Body of pancreas (tissue), 4 donors: ENCODE data around the gene LDAH. TPM values are rescaled to one million over a fixed set of nuclear protein-coding genes. Genes with fewer than 3 reads are reported as not detected.

Experiments used
- ATAC-seq: fragments of 150-250 bp; one replicate; pipeline ENCODE4 v1.9.1; 2016
- DNase-seq, 4 donors: peaks; one replicate each; pipeline ENCODE4 v3.0.0-alpha.2; 2019
- H3K27ac ChIP-seq, 4 donors: fragments of 200-600 bp; sonication (generic); 1 replicate in 3 of 4; 2 replicates in 1 of 4; pipeline versions ENCODE4 v1.5.1 to v1.6.1; 2016 to 2019; ENCODE audit warnings: mild to moderate bottlenecking in 1 of 4, mixed read lengths in 1 of 4, moderate library complexity in 1 of 4
- H3K27me3 ChIP-seq, 2 donors: fragments of 200-600 bp; sonication (generic); one replicate each; pipeline ENCODE4 v1.6.0; 2016; ENCODE audit warnings: mild to moderate bottlenecking in 1 of 2
- H3K36me3 ChIP-seq, 2 donors: fragments of 200-600 bp; sonication (generic); replicated peaks in 1 of 2; 2 replicates each; pipeline ENCODE4 v1.5.1; 2016; ENCODE audit warnings: low read depth in 2 of 2; ENCODE audit not compliant: insufficient read depth in 1 of 2
- H3K4me1 ChIP-seq: fragments of 200-600 bp; sonication (generic); one replicate; pipeline ENCODE4 v1.6.0; 2016
- H3K4me3 ChIP-seq, 2 donors: fragments of 200-600 bp; sonication (generic); 1 replicate in 1 of 2; 2 replicates in 1 of 2; pipeline ENCODE4 v1.5.1; 2016 to 2019
- H3K9me3 ChIP-seq, 3 donors: fragments of 200-600 bp; sonication (generic); 1 replicate in 2 of 3; 2 replicates in 1 of 3; pipeline ENCODE4 v1.5.1; 2016
- POLR2A ChIP-seq, 3 donors: fragments of 450-650 bp; IDR thresholded peaks; one replicate each; pipeline ENCODE4 v1.6.1; 2016; ENCODE audit warnings: antibody characterized with exemption in 3 of 3, mild to moderate bottlenecking in 2 of 3
- WGBS, 2 donors: methylation state at CpG; one replicate each; pipeline ENCODE4 v1.1.5; 2017; 5-methylcytosine and 5-hydroxymethylcytosine counted together
- intact Hi-C: fragments of 100-400 bp; cut with DNase I; formaldehyde crosslinking; loops from one replicate; pipeline ENCODE4 v1.15.1; 2023
- total RNA-seq, 2 donors: library from RNA; depleted of rRNA; stranded (reverse); fragments of >200 nt; gene quantifications; one replicate each; pipeline ENCODE4 v1.1.0, GENCODE V29; 2016
- TF ChIP-seq, protein P1 (sequence below), 7 experiments: fragments of 450-650 bp in 4 of 7; fragments of 200-600 bp in 3 of 7; sonication (generic) in 3 of 7; IDR thresholded peaks; one replicate each; pipeline ENCODE4 v1.5.1; 2016 to 2019; ENCODE audit warnings: antibody characterized with exemption in 7 of 7

The LDAH gene
- total RNA-seq, 2 donors from 2014 or later: 6.9 to 10.6 TPM

DNA sequence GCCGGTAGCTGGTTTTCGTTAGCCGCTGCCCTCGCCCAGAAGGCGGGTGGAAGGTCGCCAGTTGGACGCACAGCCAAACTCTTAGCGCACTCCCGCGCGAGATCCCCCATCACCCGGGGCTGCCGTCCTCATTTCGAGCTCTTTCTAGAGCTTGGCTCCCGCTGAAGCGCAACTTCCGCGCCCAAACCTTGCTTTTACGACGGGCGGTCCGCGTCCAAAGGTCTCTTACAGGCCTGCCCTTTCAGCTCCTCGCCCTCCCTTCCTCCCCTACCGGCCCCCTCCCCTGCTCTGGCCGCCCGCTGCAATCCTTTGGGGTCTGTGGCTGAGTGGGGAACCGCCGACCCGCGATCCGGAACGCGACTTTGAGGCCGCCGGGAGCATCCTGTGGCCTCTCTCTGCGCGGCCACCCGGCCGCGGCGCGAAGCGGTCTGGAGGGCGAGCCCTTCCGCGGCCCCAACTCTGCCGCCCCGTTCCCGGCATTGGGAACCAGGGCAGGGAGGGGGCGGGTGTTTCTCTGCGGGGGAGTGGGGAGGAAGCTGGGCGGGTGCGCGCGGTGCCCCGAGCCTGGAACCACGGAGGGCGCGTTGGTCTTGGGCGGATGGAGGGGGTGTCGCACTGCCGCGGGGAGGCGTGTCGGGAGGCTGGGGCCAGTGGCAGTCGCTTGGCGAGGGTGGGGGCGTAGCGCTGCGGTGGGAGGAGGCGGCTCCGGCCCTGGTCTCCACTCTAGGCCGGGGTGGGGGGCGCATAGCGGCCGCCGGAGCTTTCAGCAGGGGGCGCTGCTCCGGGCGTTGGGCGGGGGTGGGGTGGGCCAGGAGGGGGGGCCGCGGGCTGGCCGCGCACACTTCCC lies 156.4 kb downstream of the LDAH start, which contains the start of gene GDF7:
TSS of gene GDF7 (plus strand) at position 841 of the 847 bp plus-strand sequence. CDS start 96 bp downstream, outside the sequence.
- ATAC-seq (peak; percentile 36), DNase-seq (peak in 2 of 4 donors; percentile 55 to 67)
- peaks cover 24% of the 10 kb centered on the region for H3K4me1 ChIP-seq
- intact Hi-C loops: no loop called here
- no peaks in the 10 kb centered on the region for H3K9me3 ChIP-seq
- H3K27me3 ChIP-seq: peaks cover 0 to 22% of the 10 kb centered on the region in 2 donors
- H3K4me3 ChIP-seq: no peak within 1 kb of the TSS
- H3K36me3 ChIP-seq: no peaks in the 10 kb centered on the region
- WGBS, 2 donors: 1 to 2% methylated on average over 19 to 70 of the region's 86 CpGs
- TF ChIP-seq, protein P1, sequence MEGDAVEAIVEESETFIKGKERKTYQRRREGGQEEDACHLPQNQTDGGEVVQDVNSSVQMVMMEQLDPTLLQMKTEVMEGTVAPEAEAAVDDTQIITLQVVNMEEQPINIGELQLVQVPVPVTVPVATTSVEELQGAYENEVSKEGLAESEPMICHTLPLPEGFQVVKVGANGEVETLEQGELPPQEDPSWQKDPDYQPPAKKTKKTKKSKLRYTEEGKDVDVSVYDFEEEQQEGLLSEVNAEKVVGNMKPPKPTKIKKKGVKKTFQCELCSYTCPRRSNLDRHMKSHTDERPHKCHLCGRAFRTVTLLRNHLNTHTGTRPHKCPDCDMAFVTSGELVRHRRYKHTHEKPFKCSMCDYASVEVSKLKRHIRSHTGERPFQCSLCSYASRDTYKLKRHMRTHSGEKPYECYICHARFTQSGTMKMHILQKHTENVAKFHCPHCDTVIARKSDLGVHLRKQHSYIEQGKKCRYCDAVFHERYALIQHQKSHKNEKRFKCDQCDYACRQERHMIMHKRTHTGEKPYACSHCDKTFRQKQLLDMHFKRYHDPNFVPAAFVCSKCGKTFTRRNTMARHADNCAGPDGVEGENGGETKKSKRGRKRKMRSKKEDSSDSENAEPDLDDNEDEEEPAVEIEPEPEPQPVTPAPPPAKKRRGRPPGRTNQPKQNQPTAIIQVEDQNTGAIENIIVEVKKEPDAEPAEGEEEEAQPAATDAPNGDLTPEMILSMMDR (IDR thresholded peaks at IDR 0.05): peak in 2 of 7 experiments; percentile 18 to 22
- no peak for TF ChIP-seq POLR2A (IDR thresholded peaks at IDR 0.05)
- H3K27ac ChIP-seq: peak within 1 kb of the TSS in 1 of 4 donors; percentile 38

- H3K27ac ChIP-seq: peak overlapping the region in 1 of 4 donors; percentile 38
- ATAC-seq: no peak
- WGBS, 2 donors: 0 to 3% methylated on average over 7 to 34 of the region's 34 CpGs
- no peak for TF ChIP-seq POLR2A (IDR thresholded peaks at IDR 0.05)
- TF ChIP-seq, protein P1 (IDR thresholded peaks at IDR 0.05): no peak
- intact Hi-C loops: no loop called here
- no peak overlapping the region for H3K4me3 ChIP-seq
- H3K9me3 ChIP-seq: no peaks in the 10 kb centered on the region
- DNase-seq: no peak
- H3K27me3 ChIP-seq: peaks cover 0 to 22% of the 10 kb centered on the region in 2 donors
- H3K4me1 ChIP-seq: peaks cover 25% of the 10 kb centered on the region
- H3K36me3 ChIP-seq: no peaks in the 10 kb centered on the region
These were observed 156.9 kb downstream of the LDAH start for GRCh38 chr2:20666005-20666303.

DNA sequence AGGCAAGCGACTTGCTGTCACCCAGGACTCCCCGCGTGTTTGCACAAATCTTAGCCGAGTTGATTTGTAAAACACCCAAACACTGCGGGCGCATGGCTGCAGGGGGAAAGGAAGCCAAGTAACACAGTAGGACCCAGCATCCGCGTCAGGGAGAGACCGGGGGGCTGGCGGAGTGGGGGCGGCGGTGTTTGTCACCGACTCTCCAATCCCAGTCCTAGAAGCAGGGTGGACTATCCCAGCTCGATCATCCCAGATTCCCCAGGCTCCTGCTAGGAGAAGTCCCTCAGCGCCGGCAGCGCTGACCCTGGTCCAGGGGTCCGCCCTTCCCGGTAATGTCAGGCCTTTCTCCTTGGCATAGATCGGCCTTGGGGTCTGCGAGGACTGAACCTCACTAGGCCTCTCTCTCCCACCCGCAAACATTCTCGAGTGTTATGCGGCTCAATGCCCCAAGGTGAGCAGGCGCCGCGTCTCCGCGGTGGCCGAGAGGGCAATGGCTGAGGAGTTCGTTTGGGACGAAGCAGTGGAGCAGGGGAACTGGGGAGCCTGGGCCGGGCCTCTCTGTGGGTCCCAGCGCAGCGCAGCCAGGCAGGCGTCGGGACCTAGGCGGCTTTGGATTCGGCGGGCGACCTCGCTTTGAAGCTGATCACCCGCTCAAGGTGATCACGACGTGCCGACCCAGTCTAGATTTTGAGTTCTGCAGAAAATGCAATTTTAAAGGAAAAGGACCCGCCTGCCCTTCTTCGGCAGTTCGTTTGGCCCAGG lies 157.5 kb downstream of the LDAH start:
- H3K4me1 ChIP-seq: peaks cover 25% of the 10 kb centered on the region
- 8 to 11% methylated on average over 22 to 49 of the region's 49 CpGs for WGBS, 2 donors
- ATAC-seq: no peak
- H3K36me3 ChIP-seq: no peaks in the 10 kb centered on the region
- no peaks in the 10 kb centered on the region for H3K9me3 ChIP-seq
- intact Hi-C loops: no loop called here
- TF ChIP-seq, protein P1 (IDR thresholded peaks at IDR 0.05): no peak
- no peak for TF ChIP-seq POLR2A (IDR thresholded peaks at IDR 0.05)
- peaks cover 0 to 18% of the 10 kb centered on the region in 2 donors for H3K27me3 ChIP-seq
- DNase-seq: no peak
- H3K4me3 ChIP-seq: no peak overlapping the region
- H3K27ac ChIP-seq: peak overlapping the region in 1 of 4 donors; percentile 38

DNA sequence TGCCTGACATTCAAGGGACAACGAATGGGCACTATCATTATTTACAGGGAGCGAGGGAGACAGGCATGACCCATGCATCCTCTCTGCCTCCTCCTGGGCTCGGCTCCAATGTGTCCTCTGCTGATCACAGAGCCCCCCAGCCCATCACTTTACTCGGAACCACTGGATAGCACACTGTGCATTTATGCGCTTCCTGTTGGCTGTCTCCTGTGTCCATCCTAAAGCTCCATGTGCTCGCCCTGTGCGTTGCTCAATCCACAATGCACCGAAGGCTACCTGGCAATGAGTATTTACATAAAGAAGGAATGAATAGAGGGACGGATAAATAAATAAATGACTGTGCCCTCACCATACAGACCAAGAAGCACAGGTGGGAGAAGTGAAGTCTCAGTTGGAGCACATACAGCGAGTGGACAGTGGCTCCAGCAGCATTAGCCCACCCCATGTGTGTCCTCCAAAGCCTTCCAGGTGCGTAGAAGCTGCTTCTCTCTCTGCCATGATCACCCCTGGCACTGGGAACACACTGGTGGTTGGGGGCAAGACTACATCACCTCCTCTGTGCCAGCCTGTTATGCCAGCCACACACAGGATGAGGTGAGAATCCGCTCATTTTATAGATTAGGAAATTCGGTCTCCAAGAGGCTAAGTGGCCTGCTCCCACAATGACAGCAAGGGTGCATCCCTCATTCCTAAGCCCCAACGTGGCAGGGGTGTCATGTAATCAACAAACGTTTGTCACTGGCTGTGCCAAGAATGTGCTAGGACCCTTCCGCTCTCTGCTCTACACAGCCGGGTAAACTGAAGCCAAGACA lies 158.3 kb downstream of the LDAH start:
- no peak for ATAC-seq

More for the DNA sequence above, 158.3 kb downstream of the LDAH start:
- 23 to 30% methylated on average over 14 to 17 of the region's 17 CpGs for WGBS, 2 donors
- DNase-seq: no peak
- H3K9me3 ChIP-seq: no peaks in the 10 kb centered on the region
- peaks cover 0 to 10% of the 10 kb centered on the region in 2 donors for H3K27me3 ChIP-seq
- H3K36me3 ChIP-seq: no peaks in the 10 kb centered on the region
- H3K27ac ChIP-seq: no peak overlapping the region
- H3K4me3 ChIP-seq: no peak overlapping the region
- no peak for TF ChIP-seq POLR2A (IDR thresholded peaks at IDR 0.05)
- TF ChIP-seq, protein P1 (IDR thresholded peaks at IDR 0.05): no peak
- H3K4me1 ChIP-seq: peaks cover 25% of the 10 kb centered on the region
- intact Hi-C loops: loop anchor here (5.0 kb wide), 1 partner anchor 298 kb away; no protein-coding TSS in a partner anchor
